ENCODE data around the gene SNX24.
"Not testable (repeated sequence)": the region's sequence is repeated elsewhere in the genome, so short reads cannot be mapped to it uniquely, and the experiment has no call there.

The SNX24 gene

DNA sequence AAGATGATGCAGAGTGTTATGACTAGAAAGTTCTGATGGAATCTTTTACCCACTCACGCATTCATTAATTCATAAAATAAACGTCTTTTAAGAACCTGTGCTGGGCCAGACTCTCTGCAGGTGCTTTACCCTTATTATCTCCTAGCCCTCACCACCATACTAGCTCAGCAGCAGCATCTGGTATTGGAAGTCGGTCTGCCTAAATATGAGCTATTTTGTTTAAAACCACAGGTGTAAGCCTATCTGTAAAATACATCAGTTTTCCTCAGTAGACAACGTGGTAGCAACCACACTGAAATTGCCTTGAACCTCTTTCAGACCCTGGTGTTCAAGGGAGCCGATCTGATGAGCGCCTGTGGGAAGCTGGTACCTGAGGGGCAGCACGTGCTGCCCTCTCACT lies 121.7 kb downstream of the SNX24 start:
- no peak for DNase-seq
- no peaks in the 10 kb centered on the region for H3K79me2 ChIP-seq (ENCODE audit: insufficient read depth, low read length)
- no peak overlapping the region for H3K4me3 ChIP-seq (ENCODE audit: low read depth in 1 of 2, low read length in 2 of 2)
- H3K36me3 ChIP-seq (ENCODE audit: insufficient read depth, low read length), result no peaks in the 10 kb centered on the region
- H3K9ac ChIP-seq (ENCODE audit: low read depth, low read length), result no peak overlapping the region
- no peak for TF ChIP-seq EZH2 (IDR thresholded peaks at IDR 0.05; ENCODE audit: borderline replicate concordance, low read depth, low read length, severe bottlenecking)
- TF ChIP-seq, protein P1, sequence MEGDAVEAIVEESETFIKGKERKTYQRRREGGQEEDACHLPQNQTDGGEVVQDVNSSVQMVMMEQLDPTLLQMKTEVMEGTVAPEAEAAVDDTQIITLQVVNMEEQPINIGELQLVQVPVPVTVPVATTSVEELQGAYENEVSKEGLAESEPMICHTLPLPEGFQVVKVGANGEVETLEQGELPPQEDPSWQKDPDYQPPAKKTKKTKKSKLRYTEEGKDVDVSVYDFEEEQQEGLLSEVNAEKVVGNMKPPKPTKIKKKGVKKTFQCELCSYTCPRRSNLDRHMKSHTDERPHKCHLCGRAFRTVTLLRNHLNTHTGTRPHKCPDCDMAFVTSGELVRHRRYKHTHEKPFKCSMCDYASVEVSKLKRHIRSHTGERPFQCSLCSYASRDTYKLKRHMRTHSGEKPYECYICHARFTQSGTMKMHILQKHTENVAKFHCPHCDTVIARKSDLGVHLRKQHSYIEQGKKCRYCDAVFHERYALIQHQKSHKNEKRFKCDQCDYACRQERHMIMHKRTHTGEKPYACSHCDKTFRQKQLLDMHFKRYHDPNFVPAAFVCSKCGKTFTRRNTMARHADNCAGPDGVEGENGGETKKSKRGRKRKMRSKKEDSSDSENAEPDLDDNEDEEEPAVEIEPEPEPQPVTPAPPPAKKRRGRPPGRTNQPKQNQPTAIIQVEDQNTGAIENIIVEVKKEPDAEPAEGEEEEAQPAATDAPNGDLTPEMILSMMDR (IDR thresholded peaks at IDR 0.05; ENCODE audit: borderline replicate concordance, extremely low read depth, low read length, poor library complexity, severe bottlenecking), result no peak
- no peak overlapping the region for H3K27ac ChIP-seq (ENCODE audit: low read length)
- H4K20me1 ChIP-seq (ENCODE audit: insufficient read depth, low read length), result no peaks in the 10 kb centered on the region
- H2AFZ ChIP-seq (ENCODE audit: low read depth, low read length), result no peak overlapping the region
- H3K4me2 ChIP-seq (ENCODE audit: insufficient read depth, low read length), result no peak overlapping the region
- ATAC-seq (ENCODE audit: insufficient read depth, low read depth), result no peak; the same call in 2 of the 3 replicates
- no peaks in the 10 kb centered on the region for H3K9me3 ChIP-seq (ENCODE audit: insufficient read depth, low read length, severe bottlenecking)
- no peaks in the 10 kb centered on the region for H3K27me3 ChIP-seq (ENCODE audit: insufficient read depth, low read length, poor library complexity)
- no peaks in the 10 kb centered on the region for H3K4me1 ChIP-seq (ENCODE audit: insufficient read depth, low read length)

DNA sequence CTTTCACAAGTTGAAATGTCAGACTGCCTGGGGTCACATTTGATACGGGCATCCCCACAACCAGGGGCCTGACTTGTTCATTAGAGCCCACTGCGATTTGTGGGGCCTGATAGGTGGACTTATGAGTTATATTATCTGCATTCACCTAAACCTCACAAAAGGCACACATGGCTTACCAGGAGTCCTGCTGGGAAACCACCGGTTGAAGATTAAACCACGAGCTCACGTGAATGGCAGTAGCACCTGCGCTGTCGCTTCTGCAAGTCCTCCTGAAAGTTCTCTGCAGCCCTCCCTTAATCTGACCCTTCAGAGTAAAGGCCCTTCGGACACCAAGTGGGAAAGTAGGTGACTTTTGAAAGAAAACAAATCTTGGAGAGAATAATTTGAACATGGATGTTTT lies 122.2 kb downstream of the SNX24 start:
- Histone ChIP-seq H3K4me2 (ENCODE audit: insufficient read depth, low read length) (no peak overlapping the region), H3K4me1 (ENCODE audit: insufficient read depth, low read length) (no peaks in the 10 kb centered on the region), H3K4me3 (ENCODE audit: low read depth in 1 of 2, low read length in 2 of 2) (no peak overlapping the region), H3K79me2 (ENCODE audit: insufficient read depth, low read length) (no peaks in the 10 kb centered on the region), H3K9ac (ENCODE audit: low read depth, low read length) (no peak overlapping the region), H3K27me3 (ENCODE audit: insufficient read depth, low read length, poor library complexity) (no peaks in the 10 kb centered on the region), H3K9me3 (ENCODE audit: insufficient read depth, low read length, severe bottlenecking) (no peaks in the 10 kb centered on the region), H2AFZ (ENCODE audit: low read depth, low read length) (no peak overlapping the region), H3K36me3 (ENCODE audit: insufficient read depth, low read length) (no peaks in the 10 kb centered on the region), H4K20me1 (ENCODE audit: insufficient read depth, low read length) (no peaks in the 10 kb centered on the region), H3K27ac (ENCODE audit: low read length) (no peak overlapping the region)
- ATAC-seq (ENCODE audit: insufficient read depth, low read depth), result no peak
- TF ChIP-seq, protein P1 (IDR thresholded peaks at IDR 0.05; ENCODE audit: borderline replicate concordance, extremely low read depth, low read length, poor library complexity, severe bottlenecking), result no peak
- no peak for TF ChIP-seq EZH2 (IDR thresholded peaks at IDR 0.05; ENCODE audit: borderline replicate concordance, low read depth, low read length, severe bottlenecking)
- no peak for DNase-seq

DNA sequence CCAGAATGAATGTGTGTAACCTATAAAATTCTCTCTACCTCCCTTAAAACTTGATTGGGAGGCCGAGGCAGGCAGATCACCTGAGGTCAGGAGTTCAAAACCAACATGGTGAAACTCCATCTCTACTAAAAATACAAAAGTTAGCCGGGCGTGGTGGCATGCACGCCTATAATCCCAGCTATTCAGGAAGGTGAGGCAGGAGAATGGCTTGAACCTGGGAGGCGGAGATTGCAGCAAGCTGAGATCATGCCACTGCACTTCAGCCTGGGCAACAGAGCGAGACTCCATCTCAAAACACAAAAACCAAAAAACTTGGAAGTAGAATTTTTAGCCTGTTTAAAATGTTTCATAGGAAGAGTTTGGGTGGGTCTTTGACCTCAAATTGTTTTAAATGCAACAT lies 122.6 kb downstream of the SNX24 start:
- not testable (repeated sequence) for H3K9me3 ChIP-seq (ENCODE audit: insufficient read depth, low read length, severe bottlenecking); H3K4me1 ChIP-seq (ENCODE audit: insufficient read depth, low read length); DNase-seq; H2AFZ ChIP-seq (ENCODE audit: low read depth, low read length); H3K9ac ChIP-seq (ENCODE audit: low read depth, low read length); H3K36me3 ChIP-seq (ENCODE audit: insufficient read depth, low read length); H3K79me2 ChIP-seq (ENCODE audit: insufficient read depth, low read length); ATAC-seq (ENCODE audit: insufficient read depth, low read depth); H3K4me3 ChIP-seq (ENCODE audit: low read depth in 1 of 2, low read length in 2 of 2); H3K27me3 ChIP-seq (ENCODE audit: insufficient read depth, low read length, poor library complexity); H4K20me1 ChIP-seq (ENCODE audit: insufficient read depth, low read length); H3K4me2 ChIP-seq (ENCODE audit: insufficient read depth, low read length); H3K27ac ChIP-seq (ENCODE audit: low read length)

DNA sequence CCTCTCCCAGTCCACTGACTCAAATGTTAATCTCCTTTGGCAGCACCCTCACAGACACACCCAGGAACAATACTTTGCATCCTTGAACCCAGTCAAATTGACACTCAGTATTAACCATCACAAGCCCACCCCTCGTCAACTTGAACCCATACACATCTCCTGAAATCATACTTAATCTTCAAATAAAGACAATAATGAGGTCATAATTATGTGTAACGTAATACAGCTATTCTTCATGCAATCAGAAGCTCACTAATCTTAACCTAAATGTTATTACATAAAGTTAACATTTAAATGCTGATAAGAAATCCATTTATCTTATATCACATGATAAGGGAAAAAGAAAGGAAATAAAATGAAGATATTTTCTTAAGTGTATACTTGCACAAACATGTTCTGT lies 125.9 kb downstream of the SNX24 start:
- ATAC-seq (ENCODE audit: insufficient read depth, low read depth), result no peak
- Histone ChIP-seq H3K9ac (ENCODE audit: low read depth, low read length) (no peak overlapping the region), H3K4me2 (ENCODE audit: insufficient read depth, low read length) (no peak overlapping the region), H3K4me3 (ENCODE audit: low read depth in 1 of 2, low read length in 2 of 2) (no peak overlapping the region), H3K27ac (ENCODE audit: low read length) (no peak overlapping the region), H3K79me2 (ENCODE audit: insufficient read depth, low read length) (no peaks in the 10 kb centered on the region), H3K4me1 (ENCODE audit: insufficient read depth, low read length) (no peaks in the 10 kb centered on the region), H3K27me3 (ENCODE audit: insufficient read depth, low read length, poor library complexity) (no peaks in the 10 kb centered on the region), H4K20me1 (ENCODE audit: insufficient read depth, low read length) (no peaks in the 10 kb centered on the region), H2AFZ (ENCODE audit: low read depth, low read length) (no peak overlapping the region), H3K9me3 (ENCODE audit: insufficient read depth, low read length, severe bottlenecking) (no peaks in the 10 kb centered on the region), H3K36me3 (ENCODE audit: insufficient read depth, low read length) (no peaks in the 10 kb centered on the region)
- DNase-seq, result no peak
- TF ChIP-seq, protein P1 (IDR thresholded peaks at IDR 0.05; ENCODE audit: borderline replicate concordance, extremely low read depth, low read length, poor library complexity, severe bottlenecking), result no peak
- no peak for TF ChIP-seq EZH2 (IDR thresholded peaks at IDR 0.05; ENCODE audit: borderline replicate concordance, low read depth, low read length, severe bottlenecking)

Measured in DND-41 (cell line).